Type B pancreatic cell (in vitro differentiated cells): ENCODE measurements around the gene MDC1. TPM values are rescaled to one million over a fixed set of nuclear protein-coding genes. Genes with fewer than 3 reads are reported as not detected.
"Not testable (repeated sequence)": the region's sequence is repeated elsewhere in the genome, so short reads cannot be mapped to it uniquely, and the experiment has no call there.

Experiments
- DNase-seq: peaks from one replicate; pipeline ENCODE4 v3.0.0; 2021; ENCODE audit warnings: mixed read lengths; ENCODE audit not compliant: unreplicated experiment; ENCODE audit errors: extremely low spot score
- H3K27ac Mint-ChIP-seq: 2 replicates; pipeline ENCODE4 v1.8.0; 2021; ENCODE audit warnings: mild to moderate bottlenecking, mixed read lengths
- H3K27me3 Mint-ChIP-seq: 2 replicates; pipeline ENCODE4 v1.8.0; 2021; ENCODE audit warnings: mixed read lengths
- H3K36me3 Mint-ChIP-seq: 2 replicates; pipeline ENCODE4 v1.8.0; 2021; ENCODE audit warnings: mixed read lengths
- H3K4me1 Mint-ChIP-seq: one replicate; pipeline ENCODE4 v1.8.0; 2021; ENCODE audit warnings: mixed read lengths; ENCODE audit not compliant: unreplicated experiment
- H3K4me3 Mint-ChIP-seq: 2 replicates; pipeline ENCODE4 v1.8.0; 2021; ENCODE audit warnings: mild to moderate bottlenecking, mixed read lengths
- H3K9me3 Mint-ChIP-seq: 2 replicates; pipeline ENCODE4 v1.8.0; 2021; ENCODE audit warnings: mixed read lengths
- CTCF ChIP-seq: fragments of 200-600 bp; sonication (generic); conservative IDR thresholded peaks from 2 replicates; pipeline ENCODE4 v1.5.0; 2021; ENCODE audit warnings: antibody characterized with exemption, mild to moderate bottlenecking
- total RNA-seq: library from RNA; stranded (reverse); gene quantifications from 2 replicates; pipeline ENCODE4 v1.2.1, GENCODE V29; 2021; ENCODE audit warnings: low replicate concordance

The MDC1 gene
- total RNA-seq, 1 donor from 2014 or later = 71.3 TPM

GRCh38 chr6:30719356-30719755 lies 2.3 kb upstream of the MDC1 start:
- TF ChIP-seq CTCF = no peak
- peaks cover 40% of the 10 kb centered on the region for H3K36me3 Mint-ChIP-seq
- peaks cover 4% of the 10 kb centered on the region for H3K9me3 Mint-ChIP-seq
- H3K4me3 Mint-ChIP-seq = peak overlapping the region; percentile 92
- H3K27ac Mint-ChIP-seq = peak overlapping the region; percentile 97
- peaks cover 35% of the 10 kb centered on the region for H3K4me1 Mint-ChIP-seq
- peaks cover 11% of the 10 kb centered on the region for H3K27me3 Mint-ChIP-seq
- DNase-seq = no peak

- DNase-seq, H3K9me3 Mint-ChIP-seq: not testable (repeated sequence)
- TF ChIP-seq CTCF = peak; percentile 24
- Mint-ChIP-seq H3K27me3 (peaks cover 11% of the 10 kb centered on the region), H3K4me3 (peak overlapping the region; percentile 97), H3K4me1 (peaks cover 31% of the 10 kb centered on the region), H3K27ac (peak overlapping the region; percentile 100), H3K36me3 (peaks cover 39% of the 10 kb centered on the region)
Measured at GRCh38 chr6:30717845-30718720, 1.0 kb upstream of the MDC1 start.

GRCh38 chr6:30716879-30717128 lies 277 bp downstream of the MDC1 start:
- Mint-ChIP-seq H3K27ac (peak overlapping the region; percentile 100), H3K4me1 (peaks cover 25% of the 10 kb centered on the region), H3K36me3 (peaks cover 41% of the 10 kb centered on the region), H3K27me3 (peaks cover 7% of the 10 kb centered on the region), H3K9me3 (peaks cover 4% of the 10 kb centered on the region), H3K4me3 (peak overlapping the region; percentile 97)
- no peak for DNase-seq
- no peak for TF ChIP-seq CTCF

GRCh38 chr6:30714263-30714662 lies 2.8 kb downstream of the MDC1 start:
- H3K4me1 Mint-ChIP-seq = peaks cover 21% of the 10 kb centered on the region
- H3K9me3 Mint-ChIP-seq = peaks cover 4% of the 10 kb centered on the region
- H3K27me3 Mint-ChIP-seq = no peaks in the 10 kb centered on the region
- peaks cover 41% of the 10 kb centered on the region for H3K36me3 Mint-ChIP-seq
- no peak overlapping the region for H3K4me3 Mint-ChIP-seq
- TF ChIP-seq CTCF = no peak
- H3K27ac Mint-ChIP-seq = no peak overlapping the region
- no peak for DNase-seq

GRCh38 chr6:30712441-30712945 lies 4.6 kb downstream of the MDC1 start:
- peaks cover 39% of the 10 kb centered on the region for H3K36me3 Mint-ChIP-seq

More at GRCh38 chr6:30712441-30712945, 4.6 kb downstream of the MDC1 start:
- Mint-ChIP-seq H3K4me1 (peaks cover 15% of the 10 kb centered on the region), H3K27ac (no peak overlapping the region), H3K27me3 (no peaks in the 10 kb centered on the region), H3K9me3 (peaks cover under 1% of the 10 kb centered on the region), H3K4me3 (no peak overlapping the region)
- DNase-seq = no peak
- no peak for TF ChIP-seq CTCF
